Esophagus (tissue), 2 donors: ENCODE measurements around the gene EPHB2. TPM values are rescaled to one million over a fixed set of nuclear protein-coding genes. Genes with fewer than 3 reads are reported as not detected.
A peak's percentile ranks its signal among the peaks of the same experiment; 100 is the strongest.
"Not testable (repeated sequence)": the region's sequence is repeated elsewhere in the genome, so short reads cannot be mapped to it uniquely, and the experiment has no call there.

ENCODE experiments used
- H3K27ac ChIP-seq, 2 donors: one replicate each; pipeline ENCODE4 v1.5.1; 2013; ENCODE audit warnings: low read depth in 2 of 2, mild to moderate bottlenecking in 2 of 2, inconsistent platforms in 1 of 2, low read length in 1 of 2, moderate library complexity in 1 of 2
- H3K27me3 ChIP-seq, 2 donors: one replicate each; pipeline ENCODE4 v1.6.1; 2013; ENCODE audit warnings: low read length in 2 of 2, control low read depth in 1 of 2, mild to moderate bottlenecking in 1 of 2; ENCODE audit not compliant: insufficient read depth in 2 of 2, control insufficient read depth in 1 of 2
- H3K36me3 ChIP-seq, 2 donors: one replicate each; pipeline ENCODE4 v1.6.1; 2013; ENCODE audit warnings: low read length in 1 of 2; ENCODE audit not compliant: control insufficient read depth in 2 of 2, insufficient read depth in 2 of 2
- H3K4me1 ChIP-seq, 2 donors: one replicate each; pipeline ENCODE4 v1.6.1; 2013; ENCODE audit warnings: low read length in 1 of 2; ENCODE audit not compliant: control insufficient read depth in 2 of 2, insufficient read depth in 2 of 2
- H3K4me3 ChIP-seq, 2 donors: one replicate each; pipeline ENCODE4 v1.5.1; 2013; ENCODE audit warnings: low read length in 2 of 2, mild to moderate bottlenecking in 2 of 2, low read depth in 1 of 2, moderate library complexity in 1 of 2
- H3K9me3 ChIP-seq, 2 donors: one replicate each; pipeline ENCODE4 v1.6.1; 2013; ENCODE audit warnings: mild to moderate bottlenecking in 2 of 2, low read depth in 1 of 2, low read length in 1 of 2, moderate library complexity in 1 of 2; ENCODE audit not compliant: control insufficient read depth in 2 of 2, insufficient read depth in 1 of 2
- WGBS, 2 donors: extraction: QIAGEN DNeasy Blood & Tissue Kit; methylation state at CpG; one replicate each; pipeline ENCODE4 v1.1.7; 2013; 5-methylcytosine and 5-hydroxymethylcytosine counted together
- polyA plus RNA-seq, 2 donors: library from polyadenylated mRNA; stranded (reverse); fragments of 200-250 nt; gene quantifications; one replicate each; pipeline ENCODE4 v1.2.3, GENCODE V29; 2013
- donor health status: healthy with polysubstance abuse.
- donor health status: Bipolar disorder and iron deficiency.

EPHB2 gene
- polyA plus RNA-seq, 2 donors: 0.08 to 0.16 TPM

GRCh38 chr1:22704440-22705067 is 6.1 kb upstream of the EPHB2 start:
- no peaks in the 10 kb centered on the region for H3K36me3 ChIP-seq
- H3K4me1 ChIP-seq: no peaks in the 10 kb centered on the region
- H3K27ac ChIP-seq: no peak overlapping the region
- H3K9me3 ChIP-seq: no peaks in the 10 kb centered on the region
- WGBS, 2 donors: 64 to 71% methylated on average over 2 of the region's 2 CpGs
- H3K27me3 ChIP-seq: no peaks in the 10 kb centered on the region
- H3K4me3 ChIP-seq: no peak overlapping the region

DNA sequence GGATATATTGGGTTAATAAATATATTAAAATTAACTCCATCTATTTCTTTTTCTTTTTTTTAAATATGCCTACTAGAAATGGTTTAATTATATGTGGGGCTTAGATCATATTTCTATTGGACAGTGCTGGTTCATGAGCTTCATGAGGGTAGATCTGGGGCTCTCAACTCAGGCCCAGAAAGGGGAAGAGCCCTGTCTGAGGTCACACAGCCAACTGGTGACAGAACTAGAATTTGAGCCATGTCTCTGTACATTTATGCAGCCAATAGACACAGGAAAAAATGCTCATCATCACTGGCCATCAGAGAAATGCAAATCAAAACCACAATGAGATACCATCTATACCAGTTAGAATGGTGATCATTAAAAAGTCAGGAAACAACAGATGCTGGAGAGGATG is 5.1 kb upstream of the EPHB2 start:
- no peaks in the 10 kb centered on the region for H3K9me3 ChIP-seq
- no peak overlapping the region for H3K27ac ChIP-seq
- H3K27me3 ChIP-seq: no peaks in the 10 kb centered on the region
- H3K4me1 ChIP-seq: no peaks in the 10 kb centered on the region
- H3K36me3 ChIP-seq: no peaks in the 10 kb centered on the region
- H3K4me3 ChIP-seq: no peak overlapping the region

DNA sequence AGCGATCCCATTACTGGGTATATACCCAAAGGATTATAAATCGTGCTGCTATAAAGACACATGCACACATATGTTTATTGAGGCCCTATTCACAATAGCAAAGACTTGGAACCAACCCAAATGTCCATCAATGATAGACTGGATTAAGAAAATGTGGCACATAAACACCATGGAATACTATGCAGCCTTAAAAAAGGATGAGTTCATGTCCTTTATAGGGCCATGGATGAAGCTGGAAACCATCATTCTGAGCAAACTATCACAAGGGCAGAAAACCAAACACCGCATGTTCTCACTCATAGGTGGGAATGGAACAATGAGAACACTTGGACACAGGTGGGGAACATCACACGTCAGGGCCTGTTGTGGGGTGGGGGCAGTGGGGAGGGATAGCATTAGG is 4.5 kb upstream of the EPHB2 start:
- not testable (repeated sequence) for H3K36me3 ChIP-seq, H3K4me3 ChIP-seq, H3K27me3 ChIP-seq, H3K27ac ChIP-seq, H3K4me1 ChIP-seq, H3K9me3 ChIP-seq
- WGBS, 2 donors: 86 to 94% methylated on average over 4 of the region's 4 CpGs

DNA sequence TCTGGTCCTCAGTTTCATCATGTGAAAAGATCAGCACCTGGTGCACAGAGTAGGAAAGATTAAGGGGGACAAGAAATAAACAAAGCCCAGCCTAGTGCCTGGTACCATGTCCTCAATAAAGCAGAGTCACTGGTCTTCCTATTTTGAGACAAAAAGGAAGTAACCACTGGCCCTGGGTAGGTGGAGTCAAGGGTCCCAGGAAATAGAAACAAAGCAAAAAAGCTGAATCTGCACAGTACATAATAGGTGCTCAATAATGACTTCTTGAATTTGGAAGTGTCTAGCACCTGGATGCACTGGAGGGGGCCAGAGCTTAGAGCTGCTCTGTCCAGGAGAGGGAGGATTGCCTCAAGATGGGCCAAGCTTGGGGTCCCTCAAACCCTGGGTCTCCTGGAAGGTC is 1.9 kb upstream of the EPHB2 start:
- H3K4me3 ChIP-seq: no peak overlapping the region
- H3K9me3 ChIP-seq: no peaks in the 10 kb centered on the region
- H3K36me3 ChIP-seq: no peaks in the 10 kb centered on the region
- H3K27me3 ChIP-seq: peaks cover 3 to 4% of the 10 kb centered on the region in 2 donors
- H3K27ac ChIP-seq: no peak overlapping the region
- H3K4me1 ChIP-seq: peaks cover 0 to 5% of the 10 kb centered on the region in 2 donors

GRCh38 chr1:22709227-22709626 is 1.4 kb upstream of the EPHB2 start:
- no peak overlapping the region for H3K4me3 ChIP-seq
- H3K27ac ChIP-seq: no peak overlapping the region
- no peaks in the 10 kb centered on the region for H3K9me3 ChIP-seq
- peaks cover 0 to 5% of the 10 kb centered on the region in 2 donors for H3K4me1 ChIP-seq
- no peaks in the 10 kb centered on the region for H3K36me3 ChIP-seq
- 82 to 83% methylated on average over 3 of the region's 3 CpGs for WGBS, 2 donors
- H3K27me3 ChIP-seq: peaks cover 3 to 4% of the 10 kb centered on the region in 2 donors

GRCh38 chr1:22709891-22710700 is 543 bp upstream of the EPHB2 start:
- Histone ChIP-seq H3K4me1 (peaks cover 0 to 5% of the 10 kb centered on the region in 2 donors), H3K9me3 (no peaks in the 10 kb centered on the region), H3K4me3 (peak overlapping the region in 1 of 2 donors; percentile 56), H3K27me3 (peaks cover 3 to 4% of the 10 kb centered on the region in 2 donors), H3K27ac (no peak overlapping the region), H3K36me3 (no peaks in the 10 kb centered on the region)
- 3 to 4% methylated on average over 48 to 50 of the region's 50 CpGs for WGBS, 2 donors

- Histone ChIP-seq H3K36me3 (no peaks in the 10 kb centered on the region), H3K9me3 (no peaks in the 10 kb centered on the region), H3K4me3 (peak overlapping the region; percentile 22 to 56), H3K27ac (no peak overlapping the region), H3K27me3 (peaks cover 3 to 4% of the 10 kb centered on the region in 2 donors), H3K4me1 (peaks cover 0 to 5% of the 10 kb centered on the region in 2 donors)
- 0% methylated on average over 60 of the region's 60 CpGs; no CpG with 5 or more reads in 1 of the 2 donors for WGBS, 2 donors
Measured at GRCh38 chr1:22711071-22711470, 432 bp downstream of the EPHB2 start.

- H3K9me3 ChIP-seq: no peaks in the 10 kb centered on the region
- no peaks in the 10 kb centered on the region for H3K36me3 ChIP-seq
- H3K27ac ChIP-seq: no peak overlapping the region
- H3K4me1 ChIP-seq: peaks cover 0 to 5% of the 10 kb centered on the region in 2 donors
- peak overlapping the region; percentile 28 to 56 for H3K4me3 ChIP-seq
- peaks cover 3 to 4% of the 10 kb centered on the region in 2 donors for H3K27me3 ChIP-seq
- WGBS, 2 donors: 15 to 17% methylated on average over 49 to 53 of the region's 53 CpGs
Measured at GRCh38 chr1:22711591-22712501, 1.2 kb downstream of the EPHB2 start.

DNA sequence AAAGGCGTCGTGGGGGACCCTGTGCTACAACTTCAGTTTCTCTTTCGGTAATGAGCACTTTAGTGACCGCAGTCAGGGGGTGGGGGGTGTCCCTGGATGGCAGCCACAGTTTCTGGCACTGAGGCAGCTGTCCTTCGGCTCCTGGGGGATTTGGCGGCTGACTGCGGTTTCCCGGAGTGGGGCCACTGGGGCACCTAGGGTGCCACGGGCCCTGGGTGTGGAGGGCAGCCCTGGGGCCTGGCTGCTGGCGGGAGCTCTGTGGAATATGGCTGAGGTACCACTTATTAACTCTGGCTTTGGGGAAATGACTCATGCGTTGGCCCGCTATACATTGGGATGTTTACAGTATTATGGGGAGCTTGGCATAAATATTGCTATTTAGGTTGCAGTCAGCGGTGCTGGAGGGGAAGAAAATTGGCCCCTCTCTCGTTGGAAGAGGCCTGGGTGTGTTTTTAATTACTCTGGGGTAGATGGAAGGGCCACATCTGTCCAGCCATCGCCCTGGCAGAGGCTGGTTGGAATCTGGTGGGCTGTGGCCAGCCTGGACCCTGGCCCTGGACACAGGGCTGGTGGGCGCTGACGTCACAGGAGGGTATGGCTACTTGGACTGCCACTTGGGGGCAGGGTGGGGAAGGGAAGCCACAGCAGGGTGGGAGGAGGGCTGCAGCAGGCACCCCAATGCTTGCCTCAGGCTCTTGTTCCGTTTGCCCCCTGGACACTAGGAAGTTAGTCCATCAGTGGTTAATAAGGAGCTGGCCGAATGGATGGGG is 2.0 kb downstream of the EPHB2 start:
- 48 to 53% methylated on average over 19 of the region's 19 CpGs for WGBS, 2 donors
- H3K27me3 ChIP-seq: peaks cover 3 to 4% of the 10 kb centered on the region in 2 donors
- no peaks in the 10 kb centered on the region for H3K36me3 ChIP-seq
- H3K4me3 ChIP-seq: no peak overlapping the region
- H3K9me3 ChIP-seq: no peaks in the 10 kb centered on the region
- H3K4me1 ChIP-seq: peaks cover 0 to 5% of the 10 kb centered on the region in 2 donors
- no peak overlapping the region for H3K27ac ChIP-seq
